GM21737 (cell line): ENCODE measurements around the gene SBNO2.

Source experiments
- ATAC-seq: cut with Tn5 transposase; IDR thresholded peaks from one replicate; pipeline ENCODE4 v1.9.1; 2021; ENCODE audit warnings: mild to moderate bottlenecking, moderate library complexity; ENCODE audit not compliant: unreplicated experiment

The SBNO2 gene

DNA sequence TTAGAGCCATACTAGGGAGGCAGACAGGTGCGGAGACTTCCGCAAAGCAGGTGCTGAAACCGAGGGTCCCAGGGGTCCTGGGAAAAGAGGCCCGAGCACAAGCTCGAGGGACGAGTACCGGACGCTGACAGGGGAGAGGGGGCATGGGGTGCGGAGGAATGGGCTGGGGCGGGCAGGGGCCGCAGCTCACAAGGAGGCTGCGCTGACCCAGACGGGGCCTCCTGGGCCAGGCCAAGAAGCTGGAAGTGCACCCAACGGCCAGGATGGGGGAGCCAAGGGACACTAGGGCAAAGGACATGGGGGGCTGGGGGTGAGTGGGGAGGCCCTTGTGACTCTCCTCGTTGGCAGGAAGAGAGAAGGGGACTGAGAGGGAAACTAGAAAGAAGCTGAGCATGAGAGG lies 80.7 kb downstream of the SBNO2 start:
- no peak for ATAC-seq

DNA sequence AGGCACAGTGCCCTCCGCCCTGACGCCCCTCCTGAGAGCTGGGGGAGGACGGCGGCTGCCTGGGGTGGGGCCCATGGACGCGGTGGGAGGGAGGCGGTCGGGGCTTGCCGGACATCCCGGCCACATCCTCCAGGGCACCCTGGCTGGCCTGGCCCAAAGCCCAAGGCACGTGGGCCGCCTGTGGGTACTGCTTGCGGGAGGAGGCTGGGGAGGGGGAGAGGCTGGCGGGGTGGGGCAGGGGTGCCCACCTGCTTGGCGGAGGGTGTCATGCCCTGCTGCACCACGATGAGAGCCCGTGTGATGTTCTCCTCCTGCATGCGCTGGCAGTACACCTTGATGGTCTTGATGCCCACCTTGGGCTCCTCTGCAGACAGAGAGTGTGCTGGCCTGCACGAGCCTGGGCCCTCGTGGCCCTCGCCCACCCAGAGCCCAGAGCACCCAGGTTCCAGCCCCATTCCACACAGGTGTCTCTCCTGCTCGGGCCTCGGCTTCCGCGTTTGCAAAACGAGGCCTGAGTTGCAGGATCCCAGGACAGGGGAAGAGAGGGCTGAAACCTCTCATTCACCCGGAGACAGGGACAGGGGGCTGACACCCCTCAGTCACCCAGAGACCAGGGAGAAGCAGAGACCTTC lies 82.4 kb downstream of the SBNO2 start:
- ATAC-seq = no peak

DNA sequence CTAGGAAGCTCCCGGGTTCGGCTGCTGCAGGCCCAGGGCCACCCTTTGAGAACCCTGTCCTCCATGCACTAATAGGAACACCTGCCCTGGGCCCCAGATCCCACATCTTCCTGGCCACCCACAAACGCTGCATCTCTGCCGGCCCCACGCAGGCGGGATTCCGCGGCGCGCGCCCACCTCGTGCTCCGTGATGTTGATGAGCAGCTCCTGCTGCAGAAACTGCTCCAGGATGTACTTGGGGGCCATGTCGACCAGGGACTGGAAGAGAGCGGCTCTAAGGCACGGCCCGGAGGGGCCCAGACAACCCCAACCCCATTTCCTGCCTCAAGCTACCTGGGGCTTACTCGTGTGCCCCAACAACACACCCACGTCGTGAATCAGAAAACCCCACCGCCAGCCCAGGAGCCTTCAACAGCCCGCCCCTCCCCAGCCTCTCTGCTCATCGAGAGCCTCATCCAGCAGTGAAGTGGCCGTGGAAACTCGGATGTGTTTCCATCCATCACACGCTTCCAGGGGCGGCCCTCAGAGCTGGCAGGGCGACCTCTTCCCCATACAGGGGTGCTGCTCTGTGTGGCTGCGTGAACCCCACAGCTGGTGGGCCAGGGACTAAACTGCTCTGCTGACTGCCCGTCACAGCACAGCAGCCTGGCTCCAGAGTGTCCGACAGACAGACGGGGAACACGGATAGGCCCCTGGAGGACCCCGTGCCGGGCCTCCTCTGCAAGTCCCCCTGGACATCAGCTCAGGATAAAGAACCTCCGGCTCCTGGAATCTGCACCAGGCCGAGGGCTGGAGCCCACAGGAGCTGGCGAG lies 83.1 kb downstream of the SBNO2 start:
- ATAC-seq = no peak

DNA sequence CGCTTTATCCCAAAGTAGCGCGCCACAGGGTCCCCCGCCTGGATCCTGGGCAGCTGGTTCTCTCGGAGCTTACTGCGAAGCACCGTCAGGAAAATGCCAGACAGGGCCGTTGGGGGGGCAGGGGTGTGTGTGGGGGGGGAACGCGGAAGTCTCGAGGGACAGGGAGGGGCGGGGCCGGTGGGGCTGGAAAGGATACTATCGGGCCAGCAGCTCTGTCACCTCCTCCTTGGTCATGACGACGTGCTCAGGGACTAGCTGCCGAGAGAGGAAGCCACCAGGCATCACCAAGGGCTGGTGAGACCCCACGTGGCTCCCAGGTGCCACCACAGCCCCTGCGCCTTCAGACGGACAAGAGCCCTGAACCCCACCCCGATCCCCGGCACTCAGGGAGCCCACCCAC lies 84.2 kb downstream of the SBNO2 start:
- ATAC-seq = no peak

DNA sequence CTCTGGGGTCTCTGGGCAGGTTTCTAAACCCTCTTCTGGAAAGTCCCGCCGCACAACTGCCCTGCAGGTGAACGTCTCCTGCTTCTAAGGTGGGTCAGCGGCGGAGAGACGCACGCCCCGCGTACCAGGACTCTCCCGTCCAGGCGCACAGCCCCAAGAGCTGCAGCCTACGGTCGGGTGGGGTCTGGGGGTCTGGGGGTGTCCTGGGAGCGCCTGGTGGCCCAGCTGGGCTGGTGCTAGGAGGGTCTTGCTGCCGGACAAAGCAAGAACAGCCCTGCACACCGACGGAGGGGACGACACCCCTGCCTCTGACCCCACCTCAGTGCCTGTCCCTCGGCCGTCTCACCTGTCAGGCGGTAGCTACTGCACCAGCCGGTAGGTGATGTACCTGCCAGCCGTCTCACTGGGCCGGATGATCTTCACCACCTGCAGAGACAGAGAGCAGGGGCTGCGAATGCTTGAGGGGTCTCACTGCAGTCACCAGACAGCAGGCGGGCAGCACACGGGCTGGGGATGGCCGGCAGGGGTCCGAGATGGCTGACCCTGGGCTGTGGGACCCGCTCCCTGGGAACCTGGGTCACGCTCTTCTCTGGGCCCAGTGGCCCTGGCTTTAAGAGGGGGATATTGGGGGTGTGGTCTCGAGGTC lies 84.8 kb downstream of the SBNO2 start:
- ATAC-seq = no peak

DNA sequence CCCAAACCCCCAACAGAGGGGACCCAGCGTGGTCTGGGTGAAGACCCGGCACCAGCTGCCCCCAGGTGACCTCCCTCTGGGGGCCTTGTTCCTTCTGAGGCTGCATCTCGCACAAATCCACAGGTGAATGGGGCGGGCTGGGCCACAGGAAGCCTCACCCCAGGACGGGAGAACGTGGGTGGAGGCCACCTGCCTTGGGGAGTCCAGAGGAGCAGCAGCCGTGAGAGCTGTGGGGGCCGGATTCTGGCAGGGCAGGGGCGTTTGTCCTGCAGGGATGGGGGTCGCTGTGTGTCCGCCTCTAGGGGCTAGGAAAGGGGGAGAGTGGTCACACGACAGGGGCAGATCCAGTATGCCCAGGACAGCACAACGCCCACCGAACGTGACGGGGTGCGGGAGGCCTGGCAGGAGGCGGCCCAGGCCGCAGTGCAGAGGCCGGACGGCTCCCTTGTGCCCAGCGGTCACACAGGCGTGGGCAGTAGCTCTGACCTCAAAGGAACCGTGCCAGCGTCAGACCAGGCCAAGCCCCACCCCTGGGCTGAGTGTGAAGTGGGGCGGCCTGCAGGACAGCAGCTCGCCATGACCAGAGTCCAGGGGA lies 85.6 kb downstream of the SBNO2 start:
- ATAC-seq = no peak

DNA sequence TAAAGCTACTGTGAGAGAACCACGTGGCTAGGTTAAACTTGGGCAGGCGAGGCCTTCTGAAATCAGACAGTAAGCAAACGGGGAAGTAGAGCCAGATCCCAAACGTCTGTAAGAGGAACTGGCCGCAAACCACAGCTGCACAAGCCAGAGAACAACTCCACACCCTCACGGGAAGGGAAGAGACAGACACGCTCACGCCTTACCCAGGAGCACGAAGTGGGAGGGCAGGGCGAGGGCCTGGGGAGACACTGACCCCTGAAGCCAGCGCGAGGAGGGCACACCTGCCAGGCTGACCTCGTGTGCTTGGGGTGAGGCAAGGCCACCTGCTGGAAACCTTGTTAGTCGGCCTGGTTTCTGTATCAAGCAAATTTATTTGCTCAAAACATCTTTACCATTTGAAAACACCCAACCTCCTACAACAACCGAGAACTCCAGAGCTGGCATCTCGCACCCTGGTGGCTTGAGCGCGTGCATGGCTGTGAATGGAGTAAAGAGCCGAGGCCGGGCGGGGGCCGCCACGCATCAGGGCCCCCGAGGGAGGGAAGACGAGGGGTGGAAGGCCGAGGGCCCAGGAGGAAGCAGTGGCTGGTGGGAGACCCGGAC lies 86.2 kb downstream of the SBNO2 start:
- ATAC-seq = no peak

DNA sequence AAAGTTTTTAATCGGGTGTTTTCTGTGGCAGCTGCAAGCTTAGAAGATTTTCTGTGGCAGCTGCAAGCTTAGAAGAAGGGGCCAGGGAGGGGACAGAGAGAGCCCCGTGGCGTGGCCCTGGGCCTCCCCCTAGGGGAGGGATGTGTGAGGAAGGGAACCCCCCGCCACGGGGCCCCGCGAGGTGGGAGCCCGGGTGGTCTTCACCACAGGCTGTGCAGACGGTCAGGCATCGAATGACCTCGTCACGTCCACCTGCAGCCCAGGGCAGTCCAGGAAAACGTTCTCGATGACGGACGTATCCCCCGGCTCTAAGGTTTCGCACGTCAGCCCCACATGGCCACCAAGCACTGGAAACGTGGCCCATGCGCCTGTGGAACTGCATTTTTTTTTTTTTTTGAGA lies 87.5 kb downstream of the SBNO2 start:
- no peak for ATAC-seq

DNA sequence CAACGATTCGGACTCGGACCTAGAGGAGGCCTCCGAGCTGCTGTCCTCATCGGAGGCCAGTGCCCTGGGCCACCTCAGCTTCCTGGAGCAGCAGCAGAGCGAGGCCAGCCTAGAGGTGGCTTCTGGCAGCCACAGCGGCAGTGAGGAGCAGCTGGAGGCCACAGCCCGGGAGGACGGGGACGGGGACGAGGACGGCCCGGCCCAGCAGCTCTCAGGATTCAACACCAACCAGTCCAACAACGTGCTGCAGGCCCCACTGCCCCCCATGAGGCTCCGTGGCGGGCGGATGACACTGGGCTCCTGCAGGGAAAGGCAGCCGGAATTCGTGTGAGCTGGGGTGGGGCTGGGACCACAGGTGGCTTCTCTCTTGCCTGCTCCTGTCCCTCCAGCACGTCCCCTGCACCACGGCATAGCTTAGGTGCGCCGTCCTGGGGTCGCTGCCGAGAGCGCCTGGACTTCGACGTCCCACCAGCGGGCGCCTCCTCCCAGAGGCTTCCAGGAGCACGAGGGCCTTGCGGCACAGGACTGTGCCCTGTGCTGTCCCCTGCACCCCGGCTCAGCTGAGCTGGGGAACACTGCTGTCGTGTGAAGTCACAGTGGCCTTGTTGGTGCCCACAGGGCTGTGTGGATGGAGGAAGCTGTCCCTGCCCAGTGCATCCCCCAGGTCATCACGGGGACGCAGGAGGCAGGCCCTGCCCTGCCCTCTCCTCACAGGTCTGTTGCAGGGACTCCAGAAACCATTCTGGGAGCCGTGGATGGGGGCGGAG lies 88.2 kb downstream of the SBNO2 start:
- no peak for ATAC-seq

DNA sequence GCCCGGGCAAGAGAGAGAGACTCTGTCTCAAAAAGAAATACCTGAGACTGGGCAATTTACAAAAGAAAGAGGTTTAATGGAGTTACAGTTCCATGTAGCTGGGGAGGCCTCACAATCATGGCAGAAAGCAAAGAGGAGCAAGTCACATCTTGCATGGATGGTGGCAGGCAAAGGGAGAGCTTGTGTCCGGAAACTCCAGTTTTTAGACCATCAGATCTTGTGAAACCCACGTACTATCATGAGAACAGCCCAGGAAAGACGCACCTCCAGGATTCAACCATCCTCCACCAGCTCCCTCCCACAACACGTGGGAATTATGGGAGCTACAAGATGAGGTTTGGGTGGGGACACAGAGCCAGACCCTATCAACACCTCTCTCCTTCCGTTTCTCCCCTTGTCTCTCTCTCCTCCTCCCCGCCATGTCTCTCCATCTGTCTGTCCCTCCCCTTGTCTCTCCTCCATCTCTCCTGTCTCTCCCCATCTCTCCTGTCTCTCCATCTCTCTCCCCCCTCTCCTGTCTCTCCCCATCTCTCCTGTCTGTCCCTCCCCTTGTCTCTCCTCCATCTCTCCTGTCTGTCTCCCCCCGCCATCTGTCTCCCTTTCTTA lies 88.9 kb downstream of the SBNO2 start:
- ATAC-seq = no peak

DNA sequence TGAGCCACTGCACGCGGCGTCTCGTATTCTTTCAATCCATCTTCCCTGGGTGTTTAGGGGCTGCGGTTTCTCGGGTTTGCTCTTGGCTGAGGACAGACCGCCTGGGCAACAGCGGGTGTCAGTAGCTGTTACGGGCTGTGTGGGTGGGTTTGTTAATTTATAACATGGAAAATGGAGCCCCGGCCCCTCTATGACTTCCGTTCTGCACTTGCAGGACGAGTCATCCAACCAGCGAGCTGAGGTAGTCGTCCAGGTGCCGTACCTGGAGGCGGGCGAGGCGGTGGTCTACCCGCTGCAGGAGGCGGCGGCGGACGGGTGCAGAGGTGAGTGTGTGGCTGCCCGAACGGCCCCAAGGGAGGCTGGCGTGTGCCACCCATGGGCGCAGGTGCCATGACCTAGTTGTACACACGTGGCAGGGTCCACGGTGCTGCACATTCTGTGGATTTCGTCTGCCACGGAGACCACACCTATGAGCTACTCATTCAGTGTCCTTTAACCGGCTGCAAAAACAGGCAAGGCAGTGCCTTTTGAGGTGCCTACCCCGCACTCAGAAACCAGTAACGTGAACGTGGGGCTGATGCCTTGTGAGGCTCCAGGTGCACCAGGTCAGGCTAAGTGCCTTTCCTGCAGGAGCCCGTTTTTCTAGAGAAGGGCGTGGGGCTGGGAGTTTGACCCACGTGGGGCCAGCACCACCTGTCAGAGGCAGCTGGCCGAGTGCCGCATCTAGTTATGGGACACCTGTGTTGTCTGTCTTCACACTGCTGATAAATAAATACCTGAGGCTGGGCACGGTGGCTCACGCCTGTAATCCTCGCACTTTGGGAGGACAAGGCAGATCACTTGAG lies 89.8 kb downstream of the SBNO2 start:
- no peak for ATAC-seq

DNA sequence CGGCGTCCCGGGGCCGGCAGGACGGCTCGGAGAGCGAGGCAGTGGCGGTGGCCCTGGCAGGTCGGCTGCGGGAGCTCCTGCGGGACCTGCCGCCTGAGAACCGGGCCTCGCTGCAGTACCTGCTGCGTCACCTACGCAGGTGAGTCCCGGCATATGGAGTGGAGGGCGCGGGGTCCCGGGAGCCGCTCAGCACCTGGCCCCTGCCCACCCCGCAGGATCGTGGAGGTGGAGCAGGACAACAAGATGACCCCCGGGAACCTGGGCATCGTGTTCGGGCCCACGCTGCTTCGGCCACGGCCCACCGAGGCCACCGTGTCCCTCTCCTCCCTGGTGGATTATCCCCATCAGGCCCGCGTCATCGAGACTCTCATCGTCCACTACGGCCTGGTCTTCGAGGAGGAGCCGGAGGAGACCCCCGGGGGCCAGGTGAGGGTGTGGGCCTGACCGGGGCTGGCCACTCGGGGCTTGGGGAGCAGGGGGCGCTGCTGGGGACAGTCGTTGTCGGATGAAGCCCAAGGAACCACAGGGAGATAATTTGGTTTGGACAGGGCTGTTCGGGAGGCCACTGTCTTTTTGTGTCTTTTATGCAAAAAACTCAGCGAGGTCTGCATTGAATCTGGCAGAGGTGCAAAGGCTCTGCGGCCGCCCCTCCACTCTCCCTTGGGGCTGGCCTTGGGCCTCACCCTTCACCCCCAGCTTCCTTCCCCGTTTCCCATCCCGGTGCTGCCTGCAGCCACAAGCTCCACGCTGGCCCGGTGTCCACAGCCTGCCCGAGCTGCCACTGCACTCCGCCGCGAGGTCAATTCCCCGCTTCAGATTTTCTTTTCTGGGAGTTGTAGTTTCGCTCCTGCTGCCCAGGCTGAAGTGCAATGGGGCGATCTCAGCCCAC lies 90.9 kb downstream of the SBNO2 start:
- ATAC-seq = no peak

DNA sequence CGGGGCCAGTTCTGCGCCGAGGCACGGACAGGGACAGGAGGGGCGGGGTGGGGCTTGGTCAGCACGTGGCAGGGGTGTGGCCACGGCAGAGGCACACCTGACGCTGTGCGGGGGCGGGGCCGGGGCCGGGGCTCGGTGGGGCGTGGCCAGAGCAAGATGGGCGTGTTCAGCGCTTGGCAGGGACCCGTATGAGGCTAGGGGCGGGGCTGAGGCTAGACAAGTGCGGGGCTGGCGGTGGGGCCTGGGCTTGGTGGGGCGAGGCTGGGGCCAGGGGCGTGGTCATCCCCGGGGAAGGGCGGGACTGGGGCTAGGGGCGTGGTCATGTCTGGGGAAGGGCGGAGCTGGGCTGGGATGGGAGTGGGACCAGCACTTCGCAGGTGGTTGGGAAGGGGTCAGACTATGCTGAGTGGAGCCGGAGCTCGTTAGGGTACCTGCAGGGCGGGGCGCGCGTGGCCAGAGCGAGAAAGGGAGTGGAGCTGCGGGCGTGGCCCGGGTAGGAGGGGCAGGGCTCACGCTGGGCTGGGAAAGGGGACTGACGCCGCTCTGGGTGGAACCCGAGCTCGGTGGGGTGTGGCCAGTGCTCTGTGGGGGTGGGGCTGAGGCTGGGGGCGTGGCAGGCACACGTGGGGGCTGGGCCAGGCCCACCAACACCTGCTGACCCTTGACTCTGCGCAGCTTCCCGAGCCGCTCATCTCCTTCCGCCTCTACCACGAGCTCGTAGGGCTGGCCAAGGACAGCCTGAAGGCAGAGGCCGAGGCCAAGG lies 91.7 kb downstream of the SBNO2 start:
- no peak for ATAC-seq

DNA sequence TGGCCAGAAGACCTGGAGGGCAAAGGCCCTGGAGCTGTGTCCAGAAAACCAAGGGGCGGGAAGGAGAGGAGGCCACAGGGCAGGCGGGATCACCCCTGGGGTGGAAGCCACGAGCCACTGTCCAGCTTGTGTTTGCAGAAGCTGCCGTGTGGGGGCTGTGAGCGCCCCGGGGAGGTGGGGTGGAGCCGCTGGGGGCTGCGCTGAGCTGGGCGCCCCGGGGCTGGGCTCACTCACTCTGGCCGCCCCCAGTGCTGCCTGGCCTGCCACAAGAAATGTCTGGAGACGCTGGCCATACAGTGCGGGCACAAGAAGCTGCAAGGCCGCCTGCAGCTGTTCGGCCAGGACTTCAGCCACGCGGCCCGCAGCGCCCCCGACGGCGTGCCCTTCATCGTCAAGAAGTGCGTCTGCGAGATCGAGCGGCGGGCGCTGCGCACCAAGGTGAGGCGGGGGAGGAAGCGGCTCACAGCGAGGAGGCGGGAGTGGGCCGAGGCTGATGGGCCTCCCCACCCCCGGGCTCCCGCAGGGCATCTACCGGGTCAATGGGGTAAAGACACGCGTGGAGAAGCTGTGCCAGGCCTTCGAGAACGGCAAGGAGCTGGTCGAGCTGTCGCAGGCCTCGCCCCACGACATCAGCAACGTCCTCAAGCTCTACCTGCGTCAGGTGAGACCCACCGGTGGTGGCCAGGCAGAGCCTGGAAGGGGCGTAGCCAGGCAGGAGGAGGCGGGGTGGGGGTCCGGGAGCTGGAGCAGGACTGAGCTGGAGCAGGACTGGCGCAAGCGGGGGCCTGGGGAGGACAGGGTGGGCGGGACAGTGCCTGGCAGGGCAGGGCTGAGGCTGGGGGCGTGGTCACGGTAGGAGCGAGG lies 92.5 kb downstream of the SBNO2 start:
- no peak for ATAC-seq

DNA sequence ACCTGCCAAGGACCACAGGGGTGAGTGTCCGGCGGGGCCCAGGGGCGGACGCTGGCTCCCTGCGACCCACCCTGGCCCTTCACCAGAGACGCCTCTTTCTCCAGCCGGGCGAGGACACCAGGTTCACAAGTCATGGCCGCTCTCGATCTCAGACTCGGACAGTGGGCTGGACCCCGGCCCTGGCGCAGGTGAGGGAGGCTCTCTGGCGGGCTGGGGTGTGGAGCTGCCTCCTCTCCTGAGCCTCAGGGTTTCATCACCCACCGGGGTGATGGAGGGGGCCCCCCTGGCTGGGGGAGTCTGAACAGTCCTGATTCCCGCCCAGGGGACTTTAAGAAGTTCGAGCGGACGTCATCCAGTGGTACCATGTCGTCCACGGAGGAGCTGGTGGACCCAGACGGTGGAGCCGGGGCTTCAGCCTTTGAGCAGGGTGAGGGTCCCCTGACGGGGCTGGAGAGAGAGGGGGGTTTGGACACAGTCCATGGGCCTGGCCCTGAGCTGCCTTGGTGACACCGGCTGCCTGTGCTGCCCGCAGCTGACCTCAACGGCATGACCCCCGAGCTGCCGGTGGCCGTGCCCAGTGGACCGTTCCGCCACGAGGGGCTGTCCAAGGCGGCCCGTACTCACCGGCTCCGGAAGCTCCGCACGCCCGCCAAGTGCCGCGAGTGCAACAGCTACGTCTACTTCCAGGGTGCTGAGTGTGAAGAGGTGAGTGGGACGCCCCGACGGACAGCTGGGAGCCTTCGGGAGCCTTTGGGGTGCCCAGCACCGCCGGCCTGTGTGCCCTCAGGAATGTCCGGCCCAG lies 93.5 kb downstream of the SBNO2 start:
- ATAC-seq = no peak

DNA sequence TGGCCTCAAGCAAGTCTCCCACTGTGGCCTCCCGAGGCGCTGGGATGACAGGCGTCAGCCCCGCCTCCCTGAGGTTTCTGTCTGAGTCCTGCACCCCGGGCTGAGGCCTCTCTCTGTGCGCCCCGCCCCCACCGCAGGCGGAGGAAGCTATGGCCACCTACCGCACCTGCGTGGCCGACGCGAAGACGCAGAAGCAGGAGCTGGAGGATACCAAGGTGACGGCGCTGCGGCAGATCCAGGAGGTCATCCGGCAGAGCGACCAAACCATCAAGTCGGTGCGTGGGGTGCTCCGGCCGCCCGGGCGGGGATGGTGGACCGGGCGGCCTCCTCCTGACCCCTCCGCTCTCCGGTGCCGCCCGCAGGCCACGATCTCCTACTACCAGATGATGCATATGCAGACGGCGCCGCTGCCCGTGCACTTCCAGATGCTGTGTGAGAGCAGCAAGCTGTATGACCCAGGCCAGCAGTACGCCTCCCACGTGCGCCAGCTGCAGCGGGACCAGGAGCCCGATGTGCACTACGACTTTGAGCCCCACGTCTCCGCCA lies 94.4 kb downstream of the SBNO2 start:
- ATAC-seq = no peak
